Astrocyte (in vitro differentiated cells and primary cell): ENCODE data around the gene ATP13A1. TPM values are rescaled to one million over a fixed set of nuclear protein-coding genes. Genes with fewer than 3 reads are reported as not detected.

Source experiments
- DNase-seq: peaks from one replicate; pipeline ENCODE4 v3.0.0-alpha.2; 2010; ENCODE audit warnings: low read depth
- FAIRE-seq: peaks from 2 replicates; lab custom pipeline; 2011; peaks lifted over from hg19 to GRCh38; lab: Jason Lieb, UNC
- H2AFZ ChIP-seq: 2 replicates; pipeline ENCODE4 v1.6.0; 2012; ENCODE audit warnings: low read depth, low read length, inconsistent platforms
- H3K27ac ChIP-seq: 2 replicates; pipeline ENCODE4 v1.5.1; 2011; ENCODE audit warnings: low read depth, low read length, inconsistent platforms
- H3K27me3 ChIP-seq: 2 replicates; pipeline ENCODE4 v1.6.0; 2011; ENCODE audit warnings: low read length, inconsistent platforms; ENCODE audit not compliant: insufficient read depth
- H3K36me3 ChIP-seq: 2 replicates; pipeline ENCODE4 v1.5.1; 2011; ENCODE audit warnings: low read length, inconsistent platforms; ENCODE audit not compliant: insufficient read depth
- H3K4me1 ChIP-seq: 2 replicates; pipeline ENCODE4 v1.5.1; 2011; ENCODE audit warnings: low read length, inconsistent platforms; ENCODE audit not compliant: insufficient read depth
- H3K4me2 ChIP-seq: 2 replicates; pipeline ENCODE4 v1.6.0; 2012; ENCODE audit warnings: low read length, inconsistent platforms
- H3K4me3 ChIP-seq: 2 replicates; pipeline ENCODE4 v1.5.1; 2011; ENCODE audit warnings: low read depth, mild to moderate bottlenecking, low read length, inconsistent platforms; ENCODE audit not compliant: insufficient read depth
- H3K79me2 ChIP-seq: 2 replicates; pipeline ENCODE4 v1.6.0; 2012; ENCODE audit warnings: mild to moderate bottlenecking, low read length, inconsistent platforms; ENCODE audit not compliant: insufficient read depth
- H3K9ac ChIP-seq: 2 replicates; pipeline ENCODE4 v1.6.0; 2012; ENCODE audit warnings: mild to moderate bottlenecking, low read length, inconsistent platforms
- H3K9me3 ChIP-seq: 2 replicates; pipeline ENCODE4 v1.5.1; 2012; ENCODE audit warnings: low read depth, mild to moderate bottlenecking, low read length, inconsistent platforms; ENCODE audit not compliant: insufficient read depth
- H4K20me1 ChIP-seq: 2 replicates; pipeline ENCODE4 v1.6.0; 2012; ENCODE audit warnings: low read length, inconsistent platforms; ENCODE audit not compliant: insufficient read depth
- H3K27ac Mint-ChIP-seq: one replicate; pipeline ENCODE4 v1.8.0; 2021; ENCODE audit warnings: mild to moderate bottlenecking, mixed read lengths; ENCODE audit not compliant: unreplicated experiment
- H3K27me3 Mint-ChIP-seq: one replicate; pipeline ENCODE4 v1.8.0; 2021; ENCODE audit warnings: low read depth, mixed read lengths; ENCODE audit not compliant: unreplicated experiment
- H3K36me3 Mint-ChIP-seq: one replicate; pipeline ENCODE4 v1.8.0; 2021; ENCODE audit warnings: low read depth, mixed read lengths; ENCODE audit not compliant: unreplicated experiment
- H3K4me1 Mint-ChIP-seq: one replicate; pipeline ENCODE4 v1.8.0; 2021; ENCODE audit warnings: low read depth, mixed read lengths; ENCODE audit not compliant: unreplicated experiment
- H3K4me3 Mint-ChIP-seq: one replicate; pipeline ENCODE4 v1.8.0; 2021; ENCODE audit warnings: mild to moderate bottlenecking, moderate library complexity, mixed read lengths; ENCODE audit not compliant: unreplicated experiment
- H3K9me3 Mint-ChIP-seq: one replicate; pipeline ENCODE4 v1.8.0; 2021; ENCODE audit warnings: mild to moderate bottlenecking, mixed read lengths; ENCODE audit not compliant: unreplicated experiment
- EZH2 ChIP-seq: IDR thresholded peaks from 2 replicates; pipeline ENCODE4 v1.6.1; 2012; ENCODE audit warnings: mild to moderate bottlenecking, low read length, inconsistent platforms; ENCODE audit not compliant: insufficient read depth
- total RNA-seq: library from RNA; stranded (reverse); gene quantifications from 2 replicates; pipeline ENCODE4 v1.2.1, GENCODE V29; 2021
- TF ChIP-seq, protein P1 (sequence below): IDR thresholded peaks from 2 replicates; pipeline ENCODE4 v1.5.1; 2011; ENCODE audit warnings: low read depth, mild to moderate bottlenecking, inconsistent platforms, low read length, moderate library complexity; ENCODE audit not compliant: insufficient read depth

Gene ATP13A1
- total RNA-seq, 1 donor from 2014 or later = 65.2 TPM

DNA sequence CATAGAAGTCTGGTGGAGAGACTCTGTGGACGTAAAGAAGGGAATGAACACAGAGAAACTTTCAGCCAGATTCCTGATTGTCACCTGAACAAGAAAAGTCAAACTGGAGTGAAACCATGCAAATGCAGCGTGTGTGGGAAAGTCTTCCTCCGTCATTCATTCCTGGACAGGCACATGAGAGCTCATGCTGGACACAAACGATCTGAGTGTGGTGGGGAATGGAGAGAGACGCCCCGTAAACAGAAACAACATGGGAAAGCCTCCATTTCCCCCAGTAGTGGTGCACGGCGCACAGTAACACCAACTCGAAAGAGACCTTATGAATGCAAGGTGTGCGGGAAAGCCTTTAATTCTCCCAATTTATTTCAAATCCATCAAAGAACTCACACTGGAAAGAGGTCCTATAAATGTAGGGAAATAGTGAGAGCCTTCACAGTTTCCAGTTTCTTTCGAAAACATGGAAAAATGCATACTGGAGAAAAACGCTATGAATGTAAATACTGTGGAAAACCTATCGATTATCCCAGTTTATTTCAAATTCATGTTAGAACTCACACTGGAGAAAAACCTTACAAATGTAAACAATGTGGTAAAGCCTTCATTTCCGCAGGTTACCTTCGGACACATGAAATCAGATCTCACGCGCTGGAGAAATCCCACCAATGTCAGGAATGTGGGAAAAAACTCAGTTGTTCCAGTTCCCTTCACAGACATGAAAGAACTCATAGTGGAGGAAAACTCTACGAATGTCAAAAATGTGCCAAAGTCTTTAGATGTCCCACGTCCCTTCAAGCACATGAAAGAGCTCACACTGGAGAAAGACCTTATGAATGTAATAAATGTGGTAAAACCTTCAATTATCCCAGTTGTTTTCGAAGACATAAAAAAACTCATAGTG, 15.9 kb upstream of the ATP13A1 start:
- Histone ChIP-seq H3K27me3 (no peaks in the 10 kb centered on the region), H2AFZ (no peak overlapping the region), H4K20me1 (no peaks in the 10 kb centered on the region), H3K27ac (no peak overlapping the region), H3K4me2 (no peak overlapping the region), H3K9ac (no peak overlapping the region), H3K79me2 (no peaks in the 10 kb centered on the region), H3K9me3 (peaks cover 41% of the 10 kb centered on the region), H3K4me1 (no peaks in the 10 kb centered on the region), H3K4me3 (no peak overlapping the region), H3K36me3 (peaks cover 18% of the 10 kb centered on the region)
- Mint-ChIP-seq H3K36me3 (peaks cover 74% of the 10 kb centered on the region), H3K4me3 (no peak overlapping the region), H3K27me3 (no peaks in the 10 kb centered on the region), H3K4me1 (no peaks in the 10 kb centered on the region), H3K27ac (no peak overlapping the region), H3K9me3 (peaks cover 75% of the 10 kb centered on the region)
- no peak for TF ChIP-seq EZH2
- TF ChIP-seq, protein P1, sequence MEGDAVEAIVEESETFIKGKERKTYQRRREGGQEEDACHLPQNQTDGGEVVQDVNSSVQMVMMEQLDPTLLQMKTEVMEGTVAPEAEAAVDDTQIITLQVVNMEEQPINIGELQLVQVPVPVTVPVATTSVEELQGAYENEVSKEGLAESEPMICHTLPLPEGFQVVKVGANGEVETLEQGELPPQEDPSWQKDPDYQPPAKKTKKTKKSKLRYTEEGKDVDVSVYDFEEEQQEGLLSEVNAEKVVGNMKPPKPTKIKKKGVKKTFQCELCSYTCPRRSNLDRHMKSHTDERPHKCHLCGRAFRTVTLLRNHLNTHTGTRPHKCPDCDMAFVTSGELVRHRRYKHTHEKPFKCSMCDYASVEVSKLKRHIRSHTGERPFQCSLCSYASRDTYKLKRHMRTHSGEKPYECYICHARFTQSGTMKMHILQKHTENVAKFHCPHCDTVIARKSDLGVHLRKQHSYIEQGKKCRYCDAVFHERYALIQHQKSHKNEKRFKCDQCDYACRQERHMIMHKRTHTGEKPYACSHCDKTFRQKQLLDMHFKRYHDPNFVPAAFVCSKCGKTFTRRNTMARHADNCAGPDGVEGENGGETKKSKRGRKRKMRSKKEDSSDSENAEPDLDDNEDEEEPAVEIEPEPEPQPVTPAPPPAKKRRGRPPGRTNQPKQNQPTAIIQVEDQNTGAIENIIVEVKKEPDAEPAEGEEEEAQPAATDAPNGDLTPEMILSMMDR = no peak
- FAIRE-seq (no peak), DNase-seq (no peak)

DNA sequence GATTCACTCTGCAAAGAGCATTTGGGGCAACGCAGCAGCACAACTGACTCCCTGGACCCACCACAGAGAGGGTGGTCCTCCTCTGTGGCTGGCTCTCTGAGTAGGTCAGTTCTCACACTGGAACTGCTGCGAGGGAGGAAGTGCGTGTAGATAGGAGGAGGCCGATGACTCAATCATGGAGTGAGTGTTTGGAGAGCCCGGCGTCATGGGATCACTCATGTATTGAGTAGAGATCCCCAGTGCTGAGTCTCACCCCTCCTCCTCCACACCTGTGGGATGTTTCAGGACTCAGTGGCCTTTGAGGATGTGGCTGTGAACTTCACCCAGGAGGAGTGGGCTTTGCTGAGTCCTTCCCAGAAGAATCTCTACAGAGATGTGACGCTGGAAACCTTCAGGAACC, 14.1 kb upstream of the ATP13A1 start:
- peak overlapping the region; percentile 50 for H3K4me3 Mint-ChIP-seq
- H3K4me2 ChIP-seq = no peak overlapping the region
- H3K79me2 ChIP-seq = no peaks in the 10 kb centered on the region
- H3K27ac ChIP-seq = no peak overlapping the region
- no peaks in the 10 kb centered on the region for H3K27me3 Mint-ChIP-seq
- H3K27me3 ChIP-seq = no peaks in the 10 kb centered on the region
- no peak overlapping the region for H3K9ac ChIP-seq
- H3K9me3 ChIP-seq = peaks cover 39% of the 10 kb centered on the region
- no peaks in the 10 kb centered on the region for H3K4me1 Mint-ChIP-seq
- H3K4me3 ChIP-seq = no peak overlapping the region
- no peak for DNase-seq
- peaks cover 71% of the 10 kb centered on the region for H3K36me3 Mint-ChIP-seq
- peaks cover 18% of the 10 kb centered on the region for H3K36me3 ChIP-seq
- no peaks in the 10 kb centered on the region for H3K4me1 ChIP-seq
- FAIRE-seq = no peak
- no peak overlapping the region for H2AFZ ChIP-seq
- H3K27ac Mint-ChIP-seq = no peak overlapping the region
- no peak for TF ChIP-seq EZH2
- TF ChIP-seq, protein P1 = no peak
- H3K9me3 Mint-ChIP-seq = peaks cover 64% of the 10 kb centered on the region
- no peaks in the 10 kb centered on the region for H4K20me1 ChIP-seq

DNA sequence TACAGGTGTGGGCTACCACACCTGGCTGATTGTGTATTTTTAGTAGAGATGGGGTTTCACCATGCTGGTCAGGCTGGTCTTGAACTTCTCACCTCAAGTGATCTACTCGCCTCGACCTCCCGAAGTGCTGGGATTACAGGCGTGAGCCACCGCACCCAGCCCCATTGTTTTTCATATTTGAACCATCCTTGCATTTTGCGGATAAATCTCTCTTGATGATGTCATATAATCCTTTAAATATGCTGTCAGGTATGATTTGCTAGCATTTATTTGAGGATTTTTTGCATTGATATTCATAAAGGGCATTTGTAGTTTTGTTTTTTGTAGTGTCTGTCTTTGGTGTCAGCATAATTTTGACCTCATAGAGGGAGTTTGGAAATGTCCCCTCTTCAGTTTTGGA, 10.8 kb upstream of the ATP13A1 start:
- no peak overlapping the region for H3K27ac ChIP-seq
- Mint-ChIP-seq H3K4me3 (no peak overlapping the region), H3K36me3 (peaks cover 51% of the 10 kb centered on the region), H3K27me3 (no peaks in the 10 kb centered on the region), H3K4me1 (no peaks in the 10 kb centered on the region), H3K9me3 (peaks cover 36% of the 10 kb centered on the region), H3K27ac (no peak overlapping the region)
- DNase-seq (no peak), FAIRE-seq (no peak)
- H3K79me2 ChIP-seq = peaks cover 14% of the 10 kb centered on the region
- TF ChIP-seq EZH2 = no peak
- TF ChIP-seq, protein P1 = no peak
- H3K4me3 ChIP-seq = no peak overlapping the region
- H2AFZ ChIP-seq = no peak overlapping the region
- no peak overlapping the region for H3K4me2 ChIP-seq
- no peaks in the 10 kb centered on the region for H3K27me3 ChIP-seq
- peaks cover 20% of the 10 kb centered on the region for H3K9me3 ChIP-seq
- H3K36me3 ChIP-seq = peaks cover 7% of the 10 kb centered on the region
- H3K4me1 ChIP-seq = peaks cover 8% of the 10 kb centered on the region
- no peaks in the 10 kb centered on the region for H4K20me1 ChIP-seq
- H3K9ac ChIP-seq = no peak overlapping the region
